HL-60/S4 (cell line): ENCODE results near the gene TMEM270.
"Not testable (repeated sequence)": the region's sequence is repeated elsewhere in the genome, so short reads cannot be mapped to it uniquely, and the experiment has no call there.

Experiments
- in situ Hi-C: fragments of 300-500 bp; cut with MboI; formaldehyde crosslinking; loops from 2 replicates; pipeline ENCODE4 v1.14.3; 2022; ENCODE audit warnings: low sequenced_read_pairs

The TMEM270 gene

DNA sequence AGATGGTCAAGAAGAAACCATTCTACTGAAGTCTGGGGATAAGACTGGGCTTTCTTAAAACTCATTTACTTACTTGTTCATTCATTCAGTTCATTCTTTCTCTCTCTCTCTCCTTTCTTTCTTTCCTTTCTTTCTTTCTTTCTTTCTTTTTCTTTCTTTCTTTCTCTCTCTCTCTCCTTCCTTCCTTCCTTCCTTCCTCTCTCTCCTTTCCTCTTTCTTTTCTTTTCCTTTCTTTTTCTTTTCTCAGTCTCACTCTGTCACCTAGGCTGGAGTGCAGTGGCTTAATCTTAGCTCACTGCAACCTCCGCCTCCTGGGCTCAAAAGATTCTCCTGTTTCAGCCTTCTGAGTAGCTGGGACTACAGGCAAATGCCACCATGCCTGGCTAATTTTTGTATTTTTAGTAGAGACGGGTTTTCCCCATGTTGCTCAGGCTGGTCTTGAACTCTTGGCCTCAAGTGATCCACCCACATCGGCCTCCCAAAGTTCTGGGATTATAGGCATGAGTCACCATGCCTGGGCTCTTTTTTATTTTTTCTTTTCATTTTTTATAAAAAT is 24.0 kb downstream of the TMEM270 start:
- in situ Hi-C loops, result not testable (repeated sequence)

DNA sequence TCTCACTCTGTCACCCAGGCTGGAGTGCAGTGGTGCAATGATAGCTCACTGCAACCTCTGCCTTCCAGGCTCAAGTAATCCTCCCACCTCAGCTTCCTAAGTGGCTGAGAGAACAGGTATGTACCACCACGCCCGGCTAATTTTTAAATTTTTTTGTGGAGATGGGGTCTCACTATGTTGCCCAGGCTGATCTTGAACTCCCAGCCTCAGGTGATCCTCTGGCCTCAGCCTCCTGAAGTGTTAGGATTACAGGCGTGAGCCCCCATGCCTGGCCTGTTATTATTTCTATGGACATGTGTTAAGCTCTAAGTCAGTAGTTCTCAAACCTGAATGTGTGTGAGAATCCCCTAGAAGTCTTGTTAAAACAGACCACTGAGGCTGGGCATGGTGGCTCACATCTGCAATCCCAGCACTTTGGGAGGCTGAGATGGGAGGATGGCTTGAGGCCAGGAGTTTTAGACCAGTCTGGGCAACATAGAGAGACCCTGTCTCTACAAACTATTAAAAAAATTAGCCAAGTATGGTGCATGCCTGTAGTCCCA is 24.5 kb downstream of the TMEM270 start:
- in situ Hi-C loops, result no loop called here

DNA sequence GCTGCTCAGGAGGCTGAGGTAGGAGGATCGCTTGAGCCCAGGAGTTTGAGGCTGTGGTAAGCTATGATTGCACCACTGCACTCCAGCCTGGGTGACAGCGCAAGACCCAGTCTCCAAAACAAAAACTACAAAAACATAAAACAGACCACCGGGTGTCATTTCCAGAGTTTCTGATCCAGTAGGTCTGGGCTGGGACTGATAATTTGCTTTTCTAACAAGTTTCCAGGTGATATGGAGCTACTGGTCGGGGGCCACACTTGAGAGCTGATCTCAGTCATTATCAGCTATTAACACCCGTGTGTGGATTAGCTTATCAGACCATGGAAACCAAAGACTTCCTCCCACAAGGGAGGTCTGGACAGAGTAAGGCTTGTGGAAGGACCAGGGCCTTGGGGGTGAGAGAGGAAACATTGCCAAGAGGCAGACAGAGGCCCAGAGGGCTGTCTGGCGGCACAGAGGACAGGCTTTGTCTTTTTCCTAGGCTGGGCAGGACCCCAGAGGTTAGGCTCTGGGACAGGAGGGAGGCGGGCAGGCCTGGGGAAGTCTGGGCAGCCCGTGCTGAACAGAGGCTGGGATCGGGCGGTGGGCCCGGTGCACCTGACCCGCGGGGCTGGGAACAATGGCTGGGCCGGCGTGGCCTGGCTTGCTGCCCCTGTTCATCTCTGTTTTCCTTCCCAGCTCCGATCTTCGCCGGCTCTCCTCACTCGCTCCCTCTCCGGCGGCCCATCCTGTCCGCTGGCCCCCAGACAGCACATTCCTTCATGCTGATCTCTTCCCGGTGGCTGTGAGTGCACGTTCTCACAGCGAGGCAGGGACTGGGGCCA is 25.2 kb downstream of the TMEM270 start:
- in situ Hi-C loops, result no loop called here

DNA sequence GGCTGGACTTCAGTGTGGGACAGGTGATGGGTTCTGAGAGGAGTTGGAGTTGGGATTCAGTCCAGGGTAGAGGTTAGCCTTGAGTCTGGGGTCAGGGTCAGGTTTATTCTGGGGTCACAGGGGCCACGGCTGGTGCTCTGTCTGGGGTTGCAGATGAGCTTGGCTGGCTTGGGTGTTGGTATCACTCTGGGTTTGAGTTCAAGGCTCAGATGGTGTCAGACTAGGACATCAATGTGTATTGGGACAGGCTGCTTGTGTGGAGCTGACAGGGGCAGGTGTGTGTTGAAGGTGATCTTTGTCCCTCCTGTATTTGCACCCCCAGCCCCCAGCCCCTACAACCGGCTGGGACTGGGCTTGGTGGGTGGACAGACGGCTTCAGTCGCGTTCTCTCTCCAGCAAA is 26.8 kb downstream of the TMEM270 start:
- in situ Hi-C loops, result no loop called here

DNA sequence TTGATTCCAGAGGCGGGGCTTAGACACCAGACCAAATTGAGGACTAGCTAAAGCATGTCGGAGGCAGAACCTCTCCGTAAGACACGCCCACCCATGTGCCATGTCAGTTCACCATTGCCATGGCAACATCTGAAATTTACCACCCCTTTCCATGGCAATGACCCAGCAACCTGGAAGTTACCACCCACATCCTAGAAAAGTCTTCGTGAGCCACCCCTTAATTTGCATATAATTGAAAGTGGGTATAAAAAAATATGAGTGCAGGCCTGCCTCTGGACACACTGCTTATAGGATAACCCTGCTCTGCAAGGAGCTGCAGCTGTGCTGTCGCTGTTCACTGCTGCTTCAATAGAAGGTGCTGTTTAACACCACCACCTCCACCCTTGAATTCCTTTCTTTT is 28.0 kb downstream of the TMEM270 start:
- in situ Hi-C loops, result no loop called here

DNA sequence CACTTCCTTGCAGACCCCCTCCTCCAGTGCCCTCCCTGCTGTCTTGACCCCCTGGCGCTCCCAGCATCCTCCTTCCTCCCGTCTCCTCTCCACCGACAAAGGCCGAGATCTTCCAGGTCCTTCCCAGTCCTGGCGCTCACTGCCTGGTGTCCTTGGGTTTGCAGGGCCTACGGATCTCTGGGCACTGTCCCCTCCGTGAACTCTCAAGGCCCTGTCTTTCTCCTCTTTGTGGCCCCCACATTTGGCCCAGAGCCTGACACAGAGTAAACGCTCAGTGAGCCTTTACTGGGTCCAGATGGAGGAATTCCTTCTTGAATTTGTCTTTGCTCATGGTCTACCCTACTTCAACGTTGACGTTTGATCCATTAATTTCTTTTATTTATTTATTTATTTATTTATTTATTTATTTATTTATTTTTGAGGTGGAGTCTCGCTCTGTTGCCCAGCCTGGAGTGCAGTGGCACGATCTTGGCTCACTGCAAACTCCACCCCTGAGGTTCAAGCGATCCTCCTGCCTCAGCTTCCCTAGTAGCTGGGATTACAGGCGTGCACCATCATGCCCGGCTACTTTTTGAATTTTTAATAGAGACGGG is 29.7 kb downstream of the TMEM270 start:
- in situ Hi-C loops, result no loop called here

DNA sequence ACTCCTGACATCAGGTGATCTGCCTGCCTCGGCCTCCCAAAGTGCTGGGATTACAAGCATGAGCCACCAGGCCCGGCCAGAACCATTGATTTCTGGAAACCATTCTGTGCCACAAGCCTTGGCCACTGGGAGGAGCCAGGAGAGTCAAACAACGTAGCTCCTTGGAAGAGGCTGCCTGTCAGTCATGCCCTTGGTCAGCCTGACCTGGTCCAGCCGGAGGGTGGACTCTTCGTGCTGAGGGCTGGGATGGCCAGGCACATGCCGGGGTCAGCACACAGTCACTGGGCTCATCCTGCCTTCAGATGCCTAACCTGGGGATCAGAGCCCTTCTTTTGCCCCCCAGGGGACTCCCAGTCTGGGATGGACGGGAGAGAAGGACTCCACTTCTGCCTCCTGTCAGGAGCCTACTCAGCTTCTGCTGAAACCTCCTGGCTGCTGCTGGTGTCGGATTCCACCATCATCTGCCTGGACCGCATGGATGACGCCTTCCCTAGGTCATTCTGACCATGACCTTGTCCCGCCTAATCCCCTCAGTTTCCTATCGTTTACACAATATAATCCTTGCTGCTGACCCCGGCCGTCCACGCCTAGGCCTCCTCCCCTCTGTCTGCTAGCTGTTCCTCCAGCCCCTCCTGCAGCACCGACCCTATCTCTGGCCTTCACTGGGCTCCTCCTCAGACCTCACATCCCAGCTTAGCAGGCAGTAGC is 30.4 kb downstream of the TMEM270 start:
- in situ Hi-C loops, result no loop called here

DNA sequence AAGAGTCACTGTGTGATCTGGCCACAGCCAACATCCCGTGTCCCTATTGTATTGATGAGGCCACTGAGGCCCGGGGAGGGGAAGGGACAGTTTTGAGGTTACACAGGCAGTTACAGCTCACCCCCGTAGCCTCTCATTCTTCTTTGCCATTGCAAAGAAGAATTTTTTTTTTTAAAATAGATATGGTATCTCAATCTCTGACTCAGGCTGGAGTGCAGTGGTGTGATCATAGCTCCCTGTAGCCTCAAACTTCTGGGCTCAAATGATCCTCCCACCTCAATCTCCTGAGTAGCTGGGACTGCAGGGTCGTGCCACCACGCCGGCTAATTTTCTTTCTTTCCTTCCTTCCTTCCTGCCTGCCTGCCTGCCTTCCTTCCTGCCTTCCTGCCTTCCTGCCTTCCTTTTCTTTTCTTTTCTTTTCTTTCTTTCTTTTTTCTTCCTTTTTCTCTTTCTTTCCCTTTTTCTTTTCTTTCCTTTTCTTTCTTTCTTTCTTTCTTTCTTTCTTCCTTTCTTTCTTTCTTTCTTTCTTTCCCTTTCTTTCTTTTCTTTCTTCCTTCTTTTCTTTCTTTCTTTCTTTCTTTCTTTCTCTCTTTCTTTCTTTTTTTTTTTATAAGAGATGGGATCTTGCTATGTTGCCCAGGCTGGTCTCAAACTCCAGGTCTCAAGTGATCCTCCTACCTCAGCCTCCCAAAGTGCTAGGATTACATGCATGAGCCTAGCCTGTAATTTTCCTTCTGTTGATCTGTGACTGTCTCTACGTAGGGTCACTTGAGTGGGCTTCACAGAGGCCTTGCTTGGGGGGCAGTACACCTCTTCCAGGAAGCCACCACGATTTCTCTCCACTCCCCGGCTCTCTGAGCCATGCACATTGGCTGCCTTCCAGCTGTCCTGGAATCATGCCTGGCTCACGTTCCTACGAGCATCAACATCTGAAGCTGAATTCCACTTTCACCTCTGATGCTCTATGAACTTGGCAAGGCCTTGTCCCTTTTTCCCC is 31.3 kb downstream of the TMEM270 start:
- in situ Hi-C loops, result no loop called here

DNA sequence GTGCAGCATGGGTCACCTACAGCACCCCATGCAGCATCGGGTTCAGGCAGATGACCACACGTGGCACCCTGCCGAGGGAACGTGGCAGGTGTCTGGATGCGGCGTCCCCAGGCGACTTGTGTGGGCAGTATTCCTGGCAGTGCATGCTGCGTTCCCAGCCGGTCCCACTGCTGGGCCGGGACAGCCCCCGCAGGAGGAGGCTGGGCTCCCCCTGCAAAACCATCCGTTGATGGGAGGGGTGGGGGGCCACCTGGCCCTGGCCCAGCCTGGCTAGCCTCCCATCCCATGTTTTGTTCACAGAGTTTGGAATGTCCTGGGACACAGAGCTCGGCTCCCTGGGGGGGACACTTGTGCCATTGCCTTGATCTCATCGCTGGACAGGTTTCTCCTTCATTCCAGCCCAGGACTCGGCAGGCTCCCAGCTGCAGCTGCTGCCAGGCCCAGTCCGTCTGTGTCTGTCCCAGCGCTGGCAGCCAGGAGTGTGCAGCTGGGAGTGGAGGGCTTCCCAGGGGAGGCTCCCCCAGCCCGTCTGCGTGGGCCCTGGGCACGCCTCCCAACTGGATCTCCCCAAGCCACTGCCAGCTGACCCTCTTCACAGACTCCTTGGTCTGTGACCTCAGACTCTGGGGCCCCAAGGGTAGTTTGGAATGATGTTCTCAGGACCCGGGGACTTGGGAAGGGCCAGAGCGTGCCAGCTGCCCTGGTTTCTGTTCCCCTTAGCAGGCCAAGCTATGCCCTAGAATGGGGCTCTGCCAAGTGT is 32.6 kb downstream of the TMEM270 start:
- in situ Hi-C loops, result no loop called here

DNA sequence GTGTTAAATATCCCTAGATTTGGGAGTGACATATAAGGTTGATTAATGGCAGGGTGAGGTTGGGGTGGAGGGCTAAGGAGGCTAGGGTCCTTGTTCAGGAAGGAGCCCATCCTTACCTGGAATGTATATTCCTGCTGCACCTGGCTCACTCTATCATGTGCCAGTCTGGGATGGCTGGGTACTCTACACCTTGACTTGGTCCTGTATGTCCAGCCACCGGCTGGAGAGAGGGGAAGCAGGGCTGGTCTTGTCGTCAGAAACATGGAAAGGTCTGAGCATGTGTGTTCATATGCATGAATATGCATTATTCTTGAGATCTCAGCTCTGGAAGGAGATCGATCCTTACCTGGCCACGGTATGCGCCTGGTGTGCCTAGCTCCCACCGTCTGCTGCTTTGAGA is 33.2 kb downstream of the TMEM270 start:
- in situ Hi-C loops, result no loop called here

DNA sequence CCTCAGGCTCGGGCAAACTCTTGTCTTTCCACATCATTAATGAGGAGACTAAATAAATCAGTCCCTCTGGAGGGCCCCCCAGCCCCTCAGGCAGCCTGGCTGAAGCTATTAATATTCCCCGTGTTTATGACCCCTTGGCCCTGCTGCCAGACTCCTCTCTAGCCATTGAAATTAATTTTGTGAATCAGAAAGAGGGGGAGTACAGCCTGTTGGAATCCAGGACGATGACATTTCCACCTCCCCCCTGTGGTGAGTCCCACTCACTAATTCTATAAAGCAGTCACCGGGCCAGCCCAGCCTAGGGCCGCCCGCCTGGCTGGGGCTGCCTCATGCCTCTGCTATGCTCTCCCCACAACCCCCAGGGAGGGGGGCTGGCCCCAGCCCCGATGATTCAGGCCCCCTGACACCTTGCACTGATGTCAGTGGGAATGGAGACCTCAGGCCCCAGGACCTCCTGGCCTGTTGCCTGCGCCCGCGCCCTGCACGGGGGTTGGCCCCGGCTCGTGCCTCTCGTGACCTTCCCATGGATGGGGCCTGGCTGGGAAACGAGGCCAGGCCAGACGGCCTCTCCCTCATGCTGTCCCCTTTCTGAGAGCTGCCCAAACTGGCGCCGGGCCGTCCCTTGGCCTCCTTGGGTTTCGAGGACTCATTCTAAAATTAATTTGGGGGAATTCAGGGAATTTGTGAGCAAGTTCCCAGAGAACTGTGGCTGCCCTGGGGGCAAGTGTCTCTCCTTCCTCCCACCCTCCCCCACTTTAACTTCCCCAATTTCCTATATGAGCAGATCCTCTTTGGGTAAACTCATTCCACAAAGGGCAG is 34.0 kb downstream of the TMEM270 start:
- in situ Hi-C loops, result no loop called here

DNA sequence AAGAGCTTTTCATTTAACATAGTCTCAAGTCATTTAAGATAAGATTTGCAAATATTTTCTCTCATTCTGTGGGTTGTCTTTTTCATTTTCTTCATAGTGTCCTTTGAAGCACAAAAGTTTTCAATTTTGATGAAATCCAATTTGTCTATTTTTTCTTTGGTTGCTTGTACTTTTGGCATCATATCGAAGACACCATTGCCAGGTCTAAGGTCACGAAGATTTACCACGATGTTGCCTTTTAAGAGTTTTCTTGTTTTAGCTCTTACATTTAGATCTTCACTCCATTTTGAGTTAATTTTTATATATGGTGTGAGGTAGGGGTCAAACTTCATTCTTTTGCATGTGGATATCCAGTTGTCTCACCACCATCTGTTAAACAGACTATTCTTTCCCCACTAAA is 34.7 kb downstream of the TMEM270 start:
- in situ Hi-C loops, result no loop called here

DNA sequence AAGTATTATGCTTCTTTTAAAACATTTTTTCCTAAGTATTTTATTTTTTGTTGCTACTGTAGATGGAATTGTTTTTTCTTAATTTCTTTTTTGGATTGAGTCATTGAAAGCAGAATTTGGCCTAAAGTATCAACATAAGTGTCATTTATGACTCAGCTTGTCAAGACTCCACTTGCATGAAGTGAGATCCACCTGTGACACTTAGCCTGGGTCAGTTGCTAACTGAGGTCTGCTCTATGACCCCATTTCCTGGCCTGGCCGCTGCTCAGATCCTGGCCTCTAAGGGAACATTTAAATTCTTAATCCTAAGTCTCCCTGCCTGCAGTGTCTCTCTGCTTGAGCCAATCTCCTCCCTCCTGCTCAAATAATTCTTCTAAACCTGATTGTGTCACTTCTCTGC is 35.5 kb downstream of the TMEM270 start:
- in situ Hi-C loops, result no loop called here

DNA sequence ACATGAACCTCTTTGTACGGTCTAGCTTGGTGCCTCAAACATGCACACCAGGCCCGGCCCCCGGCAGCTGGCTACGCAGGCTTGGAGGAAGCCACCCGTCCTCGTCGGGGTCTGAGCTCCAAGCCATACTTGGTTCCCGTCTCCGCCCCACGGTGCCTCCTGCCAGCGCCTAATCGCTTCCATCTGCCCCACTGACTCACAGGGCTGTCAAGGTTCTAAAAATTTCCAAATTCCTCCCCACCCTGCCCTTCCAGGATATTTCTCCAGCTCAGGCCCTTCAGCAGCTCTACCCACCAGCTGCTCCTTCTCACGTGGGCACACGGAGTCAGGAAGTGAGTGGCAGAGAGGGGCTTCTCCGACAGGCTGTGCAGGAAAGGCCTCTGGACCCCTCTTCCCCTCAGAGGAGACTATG is 38.8 kb downstream of the TMEM270 start:
- in situ Hi-C loops, result no loop called here

DNA sequence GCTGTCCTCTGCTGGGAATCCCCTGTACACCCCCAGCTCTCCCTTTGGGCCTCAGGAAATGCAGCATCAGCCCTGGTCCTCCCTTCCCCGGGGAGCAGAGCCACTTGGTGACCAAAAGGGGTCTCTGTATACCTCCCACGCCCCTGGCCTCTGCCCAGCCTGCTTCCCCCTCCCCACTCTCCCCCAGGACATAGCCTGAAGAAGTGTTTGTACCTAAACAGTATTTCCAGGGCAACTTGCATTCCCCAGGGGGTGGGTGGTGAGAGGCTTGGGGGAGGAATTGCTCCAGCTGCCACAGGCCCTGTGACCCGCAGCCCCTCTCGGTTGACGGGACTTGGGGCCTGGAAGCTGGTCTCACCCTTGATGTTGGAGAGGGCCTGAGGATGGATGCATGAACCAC is 39.3 kb downstream of the TMEM270 start:
- in situ Hi-C loops, result no loop called here

DNA sequence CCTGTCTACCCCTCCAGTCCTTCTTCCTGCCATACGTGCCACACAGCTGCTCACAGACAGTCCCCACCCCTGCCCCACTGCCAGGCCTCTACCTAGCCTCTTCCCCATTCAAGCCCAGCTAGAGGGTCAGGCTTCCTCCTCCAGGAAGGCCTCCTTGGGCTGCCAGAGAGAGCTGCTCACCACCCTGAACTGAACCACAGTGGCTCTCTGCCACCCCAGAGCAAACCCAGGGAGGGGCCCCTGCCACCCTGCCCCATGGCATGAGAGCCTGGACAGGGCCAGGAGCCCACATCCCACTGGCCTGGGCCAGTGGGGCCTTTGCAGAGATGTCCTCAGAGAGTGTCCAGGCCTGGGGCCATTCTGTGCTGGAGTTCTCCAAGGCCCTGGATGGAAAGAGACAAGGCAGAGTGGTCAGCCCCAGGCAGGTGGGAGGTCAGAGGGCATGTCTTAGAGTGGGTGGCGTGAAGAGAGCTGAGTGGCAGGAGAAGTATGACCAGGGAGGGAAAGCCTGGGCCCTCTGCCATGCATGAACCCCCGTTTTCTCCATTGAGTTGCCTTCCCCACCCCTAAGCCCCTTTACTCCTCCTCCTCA is 40.4 kb downstream of the TMEM270 start:
- in situ Hi-C loops, result no loop called here

DNA sequence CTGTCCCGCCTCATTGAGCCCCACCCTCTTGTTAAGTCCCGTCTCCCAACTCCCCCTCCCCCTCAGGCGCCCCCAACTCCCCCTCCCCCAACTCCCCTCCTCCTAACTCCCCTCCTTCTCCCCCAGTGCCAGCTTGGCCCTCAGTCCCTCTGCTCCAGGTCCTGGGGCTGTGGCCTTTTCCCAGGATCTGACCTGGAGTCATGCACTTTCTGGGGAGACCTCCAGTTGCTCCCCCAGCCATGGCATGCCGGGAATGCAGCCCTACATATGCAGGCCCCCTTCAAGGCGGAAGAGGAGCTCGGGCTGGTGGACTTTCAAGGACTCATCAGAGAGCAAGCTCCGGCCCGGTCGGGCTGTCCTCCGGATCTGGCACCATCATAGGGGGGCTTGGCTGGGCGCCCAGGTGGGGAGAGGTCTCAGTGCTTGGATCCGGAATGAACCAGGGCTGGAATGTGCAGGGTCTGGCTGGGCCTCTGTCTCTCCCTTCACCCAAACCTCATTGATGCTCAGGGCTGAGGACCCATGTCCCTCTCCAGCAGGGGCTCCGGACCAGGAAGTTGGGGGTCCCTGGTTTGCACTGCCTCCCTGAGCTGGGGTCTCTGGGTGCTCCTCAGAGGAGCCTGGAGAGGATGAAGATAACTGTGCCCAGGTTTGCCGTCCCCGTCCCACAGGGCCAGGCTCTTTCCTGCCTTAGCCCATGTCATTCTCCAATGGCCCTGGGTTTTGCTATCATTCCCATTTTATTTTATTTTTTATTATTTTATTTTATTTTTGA is 41.1 kb downstream of the TMEM270 start:
- in situ Hi-C loops, result no loop called here
